ENCODE measurements around the gene STX1A. TPM values are rescaled to one million over a fixed set of nuclear protein-coding genes. Genes with fewer than 3 reads are reported as not detected.
A peak's percentile ranks its signal among the peaks of the same experiment; 100 is the strongest.

STX1A gene
- total and polyA plus RNA-seq, 12 donors = 0.52 to 28.1 (median 5.2) TPM

DNA sequence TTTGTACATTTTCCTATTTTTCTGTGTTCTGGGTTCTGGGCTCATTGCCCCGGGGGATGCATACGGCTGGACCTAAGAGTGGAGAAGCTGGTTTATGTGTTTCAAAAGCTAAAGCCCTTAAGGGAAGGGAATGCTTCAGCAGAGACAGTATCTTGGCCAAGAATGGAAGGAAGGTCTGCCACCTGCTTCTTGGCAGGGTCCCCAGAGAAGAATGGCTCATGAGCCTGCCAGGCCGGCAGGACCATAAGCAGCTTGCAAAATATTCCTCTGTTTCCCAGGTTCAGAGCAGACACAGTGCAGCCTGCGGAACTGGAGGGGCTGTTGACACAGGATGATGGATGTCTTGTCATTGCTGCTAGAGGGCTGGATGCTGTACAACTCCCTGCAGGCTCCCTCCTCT, 26.9 kb upstream of the STX1A start:
- DNase-seq = no peak
- Histone ChIP-seq H3K27me3 (no peaks in the 10 kb centered on the region), H3K9me3 (replicated peaks in 1 of 3) (no peaks in the 10 kb centered on the region), H3K27ac (no peak overlapping the region), H3K4me3 (no peak overlapping the region), H3K4me1 (replicated peaks in 1 of 2) (no peaks in the 10 kb centered on the region), H3K36me3 (replicated peaks in 1 of 2) (no peaks in the 10 kb centered on the region)
- TF ChIP-seq, protein P1, sequence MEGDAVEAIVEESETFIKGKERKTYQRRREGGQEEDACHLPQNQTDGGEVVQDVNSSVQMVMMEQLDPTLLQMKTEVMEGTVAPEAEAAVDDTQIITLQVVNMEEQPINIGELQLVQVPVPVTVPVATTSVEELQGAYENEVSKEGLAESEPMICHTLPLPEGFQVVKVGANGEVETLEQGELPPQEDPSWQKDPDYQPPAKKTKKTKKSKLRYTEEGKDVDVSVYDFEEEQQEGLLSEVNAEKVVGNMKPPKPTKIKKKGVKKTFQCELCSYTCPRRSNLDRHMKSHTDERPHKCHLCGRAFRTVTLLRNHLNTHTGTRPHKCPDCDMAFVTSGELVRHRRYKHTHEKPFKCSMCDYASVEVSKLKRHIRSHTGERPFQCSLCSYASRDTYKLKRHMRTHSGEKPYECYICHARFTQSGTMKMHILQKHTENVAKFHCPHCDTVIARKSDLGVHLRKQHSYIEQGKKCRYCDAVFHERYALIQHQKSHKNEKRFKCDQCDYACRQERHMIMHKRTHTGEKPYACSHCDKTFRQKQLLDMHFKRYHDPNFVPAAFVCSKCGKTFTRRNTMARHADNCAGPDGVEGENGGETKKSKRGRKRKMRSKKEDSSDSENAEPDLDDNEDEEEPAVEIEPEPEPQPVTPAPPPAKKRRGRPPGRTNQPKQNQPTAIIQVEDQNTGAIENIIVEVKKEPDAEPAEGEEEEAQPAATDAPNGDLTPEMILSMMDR (IDR thresholded peaks at IDR 0.05) = no peak
- TF ChIP-seq POLR2A (IDR thresholded peaks at IDR 0.05) = no peak
- 54 to 73% (median 66%) methylated on average over 3 to 4 of the region's 4 CpGs for WGBS, 4 donors
- intact Hi-C loops (cut with DNase I) = no loop called here

DNA sequence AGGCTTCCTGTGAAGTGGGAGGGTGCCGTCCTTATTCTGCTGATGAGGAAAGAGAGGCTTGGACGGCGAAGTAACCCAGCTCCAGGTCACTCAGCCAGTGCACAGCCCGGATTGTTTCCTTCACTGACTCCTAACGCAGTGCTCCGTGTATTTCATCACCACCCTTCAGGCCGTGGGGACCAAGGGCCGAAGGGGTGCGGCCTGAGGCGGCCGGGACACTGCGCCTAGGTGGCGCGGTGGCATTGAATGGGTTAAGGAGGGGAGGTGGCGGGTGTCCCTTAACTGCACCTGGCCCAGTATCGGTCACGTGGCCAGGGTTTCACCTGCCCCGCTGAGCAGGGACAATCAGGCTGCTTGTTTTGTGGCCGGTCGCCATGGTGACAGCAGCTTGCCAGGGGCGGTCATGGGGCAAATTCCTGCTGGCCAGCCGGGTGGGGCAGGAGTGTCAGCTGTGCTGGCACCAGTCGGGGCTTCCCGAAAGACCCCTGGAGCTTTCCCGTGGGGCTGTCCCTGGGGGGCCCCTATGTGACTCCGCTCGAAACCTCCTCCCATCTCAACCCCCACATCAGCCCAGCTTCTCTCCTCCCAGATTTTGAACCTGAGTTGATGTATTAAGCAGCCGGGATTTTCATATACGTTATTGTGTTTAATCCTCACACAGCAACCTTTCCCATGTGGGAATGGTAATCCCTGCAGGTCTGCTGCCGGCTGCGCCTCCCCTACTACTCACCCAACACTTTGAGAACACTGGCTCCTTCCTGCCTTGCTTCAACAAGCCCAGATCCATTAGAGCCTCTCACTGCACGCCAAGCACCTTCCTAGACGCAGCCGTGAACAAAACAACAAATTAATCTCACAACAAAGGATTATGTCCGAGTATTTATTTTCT, 23.5 kb upstream of the STX1A start:
- Histone ChIP-seq H3K36me3 (replicated peaks in 1 of 2) (no peaks in the 10 kb centered on the region), H3K4me3 (no peak overlapping the region), H3K4me1 (replicated peaks in 1 of 2) (peaks cover 1 to 3% of the 10 kb centered on the region in 2 donors), H3K27me3 (no peaks in the 10 kb centered on the region), H3K9me3 (replicated peaks in 1 of 3) (no peaks in the 10 kb centered on the region), H3K27ac (no peak overlapping the region)
- peak in 4 of 7 donors; percentile 21 to 70 (median 27) for DNase-seq
- TF ChIP-seq, protein P1 (IDR thresholded peaks at IDR 0.05) = no peak
- TF ChIP-seq POLR2A (IDR thresholded peaks at IDR 0.05) = no peak
- intact Hi-C loops (cut with DNase I) = loop anchor here in 1 of 2 donors (5.0 kb wide), 1 partner anchor 74 kb away; no protein-coding TSS in a partner anchor
- 48 to 61% (median 53%) methylated on average over 29 to 35 of the region's 35 CpGs for WGBS, 4 donors

DNA sequence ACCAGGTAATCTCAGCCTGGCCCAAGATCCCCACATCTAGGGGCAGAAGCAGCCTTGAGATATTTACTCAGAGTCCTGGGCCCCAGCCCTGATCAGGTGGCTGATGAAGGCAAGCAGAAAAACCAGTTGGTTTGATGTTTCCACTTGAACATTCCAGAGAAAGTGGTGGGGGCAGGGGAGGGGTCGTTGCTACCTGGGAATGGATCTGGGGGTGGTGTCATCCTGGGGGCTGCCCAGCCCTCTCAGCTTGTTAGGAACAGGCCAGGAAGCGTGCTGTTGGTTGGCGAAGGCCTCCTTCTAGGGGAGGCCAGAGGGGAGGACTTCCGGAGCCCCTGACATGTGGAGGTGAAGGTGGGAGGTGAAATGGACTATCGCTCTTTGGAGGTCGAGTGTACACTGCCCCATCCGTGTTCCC, 22.9 kb upstream of the STX1A start:
- 0 to 68% (median 57%) methylated on average over 1 to 7 of the region's 7 CpGs for WGBS, 4 donors
- DNase-seq = no peak
- intact Hi-C loops (cut with DNase I) = loop anchor here in 1 of 2 donors (5.0 kb wide), 1 partner anchor 75 kb away; no protein-coding TSS in a partner anchor
- H3K27ac ChIP-seq = no peak overlapping the region
- H3K4me1 ChIP-seq (replicated peaks in 1 of 2) = peaks cover 7 to 8% of the 10 kb centered on the region in 2 donors
- H3K9me3 ChIP-seq (replicated peaks in 1 of 3) = no peaks in the 10 kb centered on the region
- H3K4me3 ChIP-seq = no peak overlapping the region
- TF ChIP-seq, protein P1 (IDR thresholded peaks at IDR 0.05) = no peak
- no peak for TF ChIP-seq POLR2A (IDR thresholded peaks at IDR 0.05)
- H3K27me3 ChIP-seq = no peaks in the 10 kb centered on the region
- H3K36me3 ChIP-seq (replicated peaks in 1 of 2) = no peaks in the 10 kb centered on the region

DNA sequence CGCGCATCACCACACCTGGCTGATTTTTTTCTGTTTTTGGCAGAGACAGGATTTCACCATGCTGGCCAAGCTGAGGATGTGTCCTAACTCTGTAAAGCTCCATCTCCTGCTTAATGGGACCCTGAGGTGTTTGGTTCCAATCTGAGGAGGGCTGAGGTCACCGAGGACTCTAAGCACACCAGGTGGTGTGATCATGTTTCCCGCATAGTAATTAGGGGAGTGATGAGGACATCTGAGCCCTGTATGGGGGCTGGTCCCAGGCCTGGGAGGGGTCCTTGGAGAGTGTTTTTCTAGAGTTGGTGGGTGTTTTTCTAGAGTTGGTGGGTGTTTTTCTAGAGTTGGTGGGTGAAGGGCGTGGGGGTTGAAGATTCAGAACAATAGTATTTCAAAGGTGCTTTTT, 22.1 kb upstream of the STX1A start:
- Histone ChIP-seq H3K4me1 (replicated peaks in 1 of 2) (peaks cover 7 to 8% of the 10 kb centered on the region in 2 donors), H3K36me3 (replicated peaks in 1 of 2) (no peaks in the 10 kb centered on the region), H3K27ac (no peak overlapping the region), H3K27me3 (no peaks in the 10 kb centered on the region), H3K9me3 (replicated peaks in 1 of 3) (no peaks in the 10 kb centered on the region), H3K4me3 (no peak overlapping the region)
- TF ChIP-seq, protein P1 (IDR thresholded peaks at IDR 0.05) = no peak
- no peak for TF ChIP-seq POLR2A (IDR thresholded peaks at IDR 0.05)
- intact Hi-C loops (cut with DNase I) = loop anchor here in 1 of 2 donors (5.0 kb wide), 1 partner anchor 76 kb away; no protein-coding TSS in a partner anchor
- WGBS, 4 donors = 90 to 100% (median 93%) methylated on average over 2 to 5 of the region's 5 CpGs
- no peak for DNase-seq
